Heart right ventricle (tissue), 16 donors: Measurements from ENCODE around the gene PTCD2. TPM values are rescaled to one million over a fixed set of nuclear protein-coding genes. Genes with fewer than 3 reads are reported as not detected.

Experiments
- ATAC-seq, 8 donors: fragments of 200-7000 bp; cut with Tn5 transposase; one replicate each; pipeline ENCODE4 v1.9.1; 2020; ENCODE audit warnings: mild to moderate bottlenecking in 8 of 8, moderate library complexity in 8 of 8, moderate number of reproducible peaks in 1 of 8
- DNase-seq, 2 donors: peaks; one replicate each; pipeline ENCODE4 v3.0.0-alpha.2; 2020
- H3K27ac ChIP-seq, 10 donors: fragments of 200-600 bp; sonication (generic) in 2 of 10; one replicate each; pipeline versions ENCODE4 v1.5.0 to v1.8.0; 2020 to 2022; ENCODE audit warnings: mild to moderate bottlenecking in 3 of 10
- H3K27me3 ChIP-seq, 7 donors: fragments of 200-600 bp; one replicate each; pipeline ENCODE4 v1.8.0; 2021 to 2022; ENCODE audit warnings: mild to moderate bottlenecking in 2 of 7
- H3K36me3 ChIP-seq, 9 donors: fragments of 200-600 bp; sonication (generic) in 1 of 9; one replicate each; pipeline versions ENCODE4 v1.5.0 to v1.8.0; 2020 to 2022; ENCODE audit warnings: mild to moderate bottlenecking in 2 of 9
- H3K4me1 ChIP-seq, 9 donors: fragments of 200-600 bp; sonication (generic) in 1 of 9; one replicate each; pipeline versions ENCODE4 v1.5.0 to v1.8.0; 2020 to 2022; ENCODE audit warnings: mild to moderate bottlenecking in 4 of 9
- H3K4me3 ChIP-seq, 10 donors: fragments of 200-600 bp; sonication (generic) in 2 of 10; one replicate each; pipeline versions ENCODE4 v1.5.0 to v1.8.0; 2020 to 2022; ENCODE audit warnings: mild to moderate bottlenecking in 7 of 10, moderate library complexity in 2 of 10
- H3K9me3 ChIP-seq, 11 donors: fragments of 200-600 bp in 10 of 11; sonication (generic) in 2 of 11; one replicate each; pipeline versions ENCODE4 v1.5.0 to v1.8.0; 2013 to 2022; ENCODE audit warnings: mild to moderate bottlenecking in 2 of 11, control low read depth in 1 of 11, moderate library complexity in 1 of 11
- WGBS, 2 donors: extraction: QIAGEN DNeasy Blood & Tissue Kit; methylation state at CpG; one replicate each; pipeline ENCODE4 v1.1.7; 2013; ENCODE audit warnings: inconsistent platforms in 1 of 2; 5-methylcytosine and 5-hydroxymethylcytosine counted together
- intact Hi-C, 10 donors: fragments of 100-400 bp; cut with DNase I; formaldehyde crosslinking; loops; one replicate each; pipeline versions ENCODE4 v1.11.1 to v1.14.2; 2022
- polyA plus RNA-seq, 2 donors: library from polyadenylated mRNA; stranded (reverse); fragments of 200-250 nt; gene quantifications; one replicate each; pipeline ENCODE4 v1.2.3, GENCODE V29; 2013
- total RNA-seq, 10 donors: library from RNA; stranded (reverse); fragmentation: NEBNext Ultra II Directional in 3 of 10; extraction: Animal tissue kit (Norgen Biotek cat#: 25700) in 3 of 10; gene quantifications; one replicate each; pipeline versions ENCODE4 v1.2.1 to v1.2.4, GENCODE V29; 2021 to 2023
- TF ChIP-seq, protein P1 (sequence below), 9 donors: fragments of 200-600 bp; sonication (generic) in 2 of 9; IDR thresholded peaks; one replicate each; pipeline versions ENCODE4 v1.5.0 to v1.8.0; 2021 to 2022; ENCODE audit warnings: antibody characterized with exemption in 9 of 9, mild to moderate bottlenecking in 5 of 9, moderate library complexity in 1 of 9
- donor health status: Arrhythmogenic right ventricular cardiomyopathy.
- donor health status: ischemic (EF 13 %, LVEDD 7.1; RV severe dilation, severe dysfunction).
- donor health status: healthy with polysubstance abuse.
- donor health status: DM: no; HTN: yes; CAD: no.
- donor health status: DM: no; HTN: no; CAD: no.
- donor health status: ischemic (EF 25% LVEDD 6.9; RV normal size, moderate dysfunction).
- donor health status: ischemic (EF 25% LVEDD 5.7; RV mildly dilated, moderate dysfunction).
- donor health status: healthy.
- donor health status: DM: yes; HTN: yes; CAD: no.
- donor health status: Ischemic cardiomyopathy.
- donor health status: ischemic (EF 35%, LVEDD 5.7; RV mildly dilated, moderate dysfunction).
- donor health status: nonischemic (EF 11% LVEDD 7.7; RV severe dilation, severe dysfunction).
- donor health status: DM: yes; HTN: yes; CAD: no.
- donor health status: PGD.
- donor health status: ischemic (EF 29% LVEDD 5.4; RV normal size, mild dysfunction).
- donor health status: nonischemic (EF 23%, LVEDD 6.1; RV moderate dilation, normal function).

Gene PTCD2
- total and polyA plus RNA-seq, 12 donors = 1.8 to 28.9 (median 20.5) TPM

GRCh38 chr5:72324189-72324825 is 4.1 kb downstream of the PTCD2 start:
- TF ChIP-seq, protein P1, sequence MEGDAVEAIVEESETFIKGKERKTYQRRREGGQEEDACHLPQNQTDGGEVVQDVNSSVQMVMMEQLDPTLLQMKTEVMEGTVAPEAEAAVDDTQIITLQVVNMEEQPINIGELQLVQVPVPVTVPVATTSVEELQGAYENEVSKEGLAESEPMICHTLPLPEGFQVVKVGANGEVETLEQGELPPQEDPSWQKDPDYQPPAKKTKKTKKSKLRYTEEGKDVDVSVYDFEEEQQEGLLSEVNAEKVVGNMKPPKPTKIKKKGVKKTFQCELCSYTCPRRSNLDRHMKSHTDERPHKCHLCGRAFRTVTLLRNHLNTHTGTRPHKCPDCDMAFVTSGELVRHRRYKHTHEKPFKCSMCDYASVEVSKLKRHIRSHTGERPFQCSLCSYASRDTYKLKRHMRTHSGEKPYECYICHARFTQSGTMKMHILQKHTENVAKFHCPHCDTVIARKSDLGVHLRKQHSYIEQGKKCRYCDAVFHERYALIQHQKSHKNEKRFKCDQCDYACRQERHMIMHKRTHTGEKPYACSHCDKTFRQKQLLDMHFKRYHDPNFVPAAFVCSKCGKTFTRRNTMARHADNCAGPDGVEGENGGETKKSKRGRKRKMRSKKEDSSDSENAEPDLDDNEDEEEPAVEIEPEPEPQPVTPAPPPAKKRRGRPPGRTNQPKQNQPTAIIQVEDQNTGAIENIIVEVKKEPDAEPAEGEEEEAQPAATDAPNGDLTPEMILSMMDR (IDR thresholded peaks at IDR 0.05) = no peak
- intact Hi-C loops = no loop called here
- 91 to 93% methylated on average over 5 of the region's 5 CpGs for WGBS, 2 donors
- peaks cover 0 to 22% (median 12%) of the 10 kb centered on the region in 9 donors for H3K4me1 ChIP-seq
- ATAC-seq (no peak), DNase-seq (no peak)
- H3K4me3 ChIP-seq = no peak overlapping the region
- H3K9me3 ChIP-seq = no peaks in the 10 kb centered on the region
- peaks cover 0 to 70% (median 0%) of the 10 kb centered on the region in 9 donors for H3K36me3 ChIP-seq
- no peak overlapping the region for H3K27ac ChIP-seq
- no peaks in the 10 kb centered on the region for H3K27me3 ChIP-seq

DNA sequence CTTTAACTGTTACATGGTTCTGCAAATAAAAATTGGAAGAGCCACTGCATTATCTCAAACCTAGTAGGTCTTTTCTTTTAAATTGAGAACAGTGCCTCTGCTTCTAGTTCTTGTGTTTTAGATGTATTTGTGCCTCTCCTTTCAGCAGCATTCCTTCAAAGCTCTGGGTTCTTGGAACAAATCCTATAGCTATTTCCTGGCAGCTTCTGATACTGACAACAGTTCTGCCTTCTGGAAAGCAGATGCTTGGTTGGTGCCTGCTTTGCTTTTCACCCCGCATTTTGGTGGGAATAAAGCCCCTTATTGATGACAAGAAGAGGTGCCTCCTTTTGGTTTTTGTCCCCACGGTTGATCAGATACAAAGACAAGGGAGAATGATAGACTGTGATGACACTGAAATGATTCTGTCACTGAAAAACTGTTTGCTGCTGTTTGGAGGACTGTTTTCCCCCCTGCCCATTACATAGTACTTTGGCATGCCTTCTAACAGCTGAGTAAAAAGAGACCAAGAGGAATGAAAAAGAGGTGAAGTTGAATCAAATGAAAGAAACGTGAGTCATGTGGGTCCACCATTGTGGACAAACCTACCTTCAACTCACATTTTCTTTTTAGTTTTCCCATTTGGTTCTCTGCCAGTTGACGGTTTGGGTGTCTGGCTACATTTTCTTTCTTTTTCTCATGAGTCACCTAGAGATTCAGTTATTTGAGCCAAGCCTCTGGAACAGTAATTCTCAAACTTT is 5.6 kb downstream of the PTCD2 start:
- H3K36me3 ChIP-seq = peaks cover 0 to 85% (median 0%) of the 10 kb centered on the region in 9 donors
- DNase-seq (no peak), ATAC-seq (no peak)
- no peak overlapping the region for H3K4me3 ChIP-seq
- WGBS, 2 donors = 75 to 77% methylated on average over 4 of the region's 4 CpGs
- no peaks in the 10 kb centered on the region for H3K27me3 ChIP-seq
- peaks cover 0 to 15% (median 7%) of the 10 kb centered on the region in 9 donors for H3K4me1 ChIP-seq
- intact Hi-C loops = no loop called here
- H3K9me3 ChIP-seq = no peaks in the 10 kb centered on the region
- TF ChIP-seq, protein P1 (IDR thresholded peaks at IDR 0.05) = no peak
- peak overlapping the region in 1 of 10 donors; percentile 11 for H3K27ac ChIP-seq

GRCh38 chr5:72326306-72326649 is 6.1 kb downstream of the PTCD2 start:
- TF ChIP-seq, protein P1 (IDR thresholded peaks at IDR 0.05) = no peak
- WGBS, 2 donors = 84 to 91% methylated on average over 2 of the region's 2 CpGs
- Histone ChIP-seq H3K36me3 (peaks cover 0 to 90% (median 0%) of the 10 kb centered on the region in 9 donors), H3K27me3 (no peaks in the 10 kb centered on the region), H3K9me3 (no peaks in the 10 kb centered on the region), H3K27ac (no peak overlapping the region), H3K4me1 (peaks cover 0 to 10% (median 2%) of the 10 kb centered on the region in 9 donors), H3K4me3 (no peak overlapping the region)
- ATAC-seq (no peak), DNase-seq (no peak)
- intact Hi-C loops = no loop called here

- H3K27ac ChIP-seq = peak overlapping the region in 1 of 10 donors; percentile 2
- ATAC-seq (peak; percentile 85 to 97 (median 92)), DNase-seq (peak; percentile 52 to 68)
- TF ChIP-seq, protein P1 (IDR thresholded peaks at IDR 0.05) = peak in 3 of 9 donors; percentile 15 to 26 (median 16)
- no peak overlapping the region for H3K4me3 ChIP-seq
- no peaks in the 10 kb centered on the region for H3K27me3 ChIP-seq
- peaks cover 0 to 7% (median 0%) of the 10 kb centered on the region in 9 donors for H3K4me1 ChIP-seq
- H3K9me3 ChIP-seq = no peaks in the 10 kb centered on the region
- intact Hi-C loops = no loop called here
- H3K36me3 ChIP-seq = peaks cover 0 to 100% (median 0%) of the 10 kb centered on the region in 9 donors
Observed at GRCh38 chr5:72328172-72328571, 8.0 kb downstream of the PTCD2 start.
